Ovary (tissue), 3 donors: ENCODE measurements around the gene UBXN4.

Experiments used
- EP300 ChIP-seq: sonication (generic); formaldehyde crosslinking; IDR thresholded peaks from one replicate; pipeline ENCODE4 v1.6.1; 2017; ENCODE audit warnings: antibody characterized with exemption
- POLR2A ChIP-seq: fragments of 450-650 bp; IDR thresholded peaks from one replicate; pipeline ENCODE4 v1.6.1; 2017; ENCODE audit warnings: antibody characterized with exemption, mild to moderate bottlenecking, moderate library complexity
- TF ChIP-seq, protein P1 (sequence below), 3 donors: fragments of 450-650 bp in 2 of 3; fragments of 200-600 bp in 1 of 3; IDR thresholded peaks; one replicate each; pipeline versions ENCODE4 v1.5.1 to v1.8.0; 2016 to 2022; ENCODE audit warnings: antibody characterized with exemption in 3 of 3, mild to moderate bottlenecking in 1 of 3
- donor health status: DM: no; HTN: no; CAD: no.

GRCh38 chr2:135797497-135798274 lies 56.0 kb downstream of the UBXN4 start:
- no peak for TF ChIP-seq EP300
- no peak for TF ChIP-seq POLR2A
- TF ChIP-seq, protein P1, sequence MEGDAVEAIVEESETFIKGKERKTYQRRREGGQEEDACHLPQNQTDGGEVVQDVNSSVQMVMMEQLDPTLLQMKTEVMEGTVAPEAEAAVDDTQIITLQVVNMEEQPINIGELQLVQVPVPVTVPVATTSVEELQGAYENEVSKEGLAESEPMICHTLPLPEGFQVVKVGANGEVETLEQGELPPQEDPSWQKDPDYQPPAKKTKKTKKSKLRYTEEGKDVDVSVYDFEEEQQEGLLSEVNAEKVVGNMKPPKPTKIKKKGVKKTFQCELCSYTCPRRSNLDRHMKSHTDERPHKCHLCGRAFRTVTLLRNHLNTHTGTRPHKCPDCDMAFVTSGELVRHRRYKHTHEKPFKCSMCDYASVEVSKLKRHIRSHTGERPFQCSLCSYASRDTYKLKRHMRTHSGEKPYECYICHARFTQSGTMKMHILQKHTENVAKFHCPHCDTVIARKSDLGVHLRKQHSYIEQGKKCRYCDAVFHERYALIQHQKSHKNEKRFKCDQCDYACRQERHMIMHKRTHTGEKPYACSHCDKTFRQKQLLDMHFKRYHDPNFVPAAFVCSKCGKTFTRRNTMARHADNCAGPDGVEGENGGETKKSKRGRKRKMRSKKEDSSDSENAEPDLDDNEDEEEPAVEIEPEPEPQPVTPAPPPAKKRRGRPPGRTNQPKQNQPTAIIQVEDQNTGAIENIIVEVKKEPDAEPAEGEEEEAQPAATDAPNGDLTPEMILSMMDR (IDR thresholded peaks at IDR 0.05), result peak in 2 of 3 donors; percentile 33
